Thyroid gland (tissue), 4 donors: Measurements from ENCODE around the gene KRT31.

Source experiments
- CTCF ChIP-seq, 6 experiments: fragments of 200-600 bp in 3 of 6; fragments of 450-650 bp in 3 of 6; sonication (generic) in 3 of 6; IDR thresholded peaks; one replicate each; pipeline ENCODE4 v1.5.1; 2016 to 2019; ENCODE audit warnings: antibody characterized with exemption in 6 of 6, mild to moderate bottlenecking in 2 of 6, inconsistent platforms in 1 of 6, moderate library complexity in 1 of 6
- POLR2A ChIP-seq, 2 donors: fragments of 450-650 bp; IDR thresholded peaks; one replicate each; pipeline ENCODE4 v1.6.1; 2017; ENCODE audit warnings: antibody characterized with exemption in 2 of 2, mild to moderate bottlenecking in 2 of 2, moderate library complexity in 1 of 2

- TF ChIP-seq CTCF (IDR thresholded peaks at IDR 0.05) (no peak), POLR2A (IDR thresholded peaks at IDR 0.05) (no peak)
Measured at GRCh38 chr17:41439375-41439774, 42.0 kb upstream of the KRT31 start.
